Measurements from ENCODE around the gene LRRC27. TPM values are rescaled to one million over a fixed set of nuclear protein-coding genes. Genes with fewer than 3 reads are reported as not detected.

The LRRC27 gene
- total RNA-seq, 6 donors from 2014 or later: 7.4 to 110 (median 15.1) TPM

DNA sequence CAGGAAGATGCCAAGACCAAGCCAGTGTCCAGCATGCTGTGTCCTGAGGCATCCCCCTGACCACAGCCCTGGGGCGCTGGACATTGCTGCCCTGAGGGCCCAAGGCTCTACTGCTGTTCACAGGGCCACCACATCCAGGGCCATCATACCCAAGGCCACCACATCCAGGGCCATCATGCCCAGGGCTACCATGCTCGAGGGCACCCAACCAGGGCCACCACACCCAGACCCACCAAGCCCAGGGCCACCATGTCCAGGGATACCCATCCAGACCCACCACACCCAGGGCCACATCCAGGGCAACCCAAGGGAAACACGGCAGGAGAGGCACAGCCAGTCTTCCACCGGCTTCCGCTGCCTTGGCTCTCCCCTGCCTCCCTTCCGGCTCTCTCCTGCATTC, 41.4 kb upstream of the LRRC27 start:
- Histone ChIP-seq H3K36me3 (no peaks in the 10 kb centered on the region), H3K4me3 (no peak overlapping the region), H3K27me3 (no peaks in the 10 kb centered on the region), H3K9me3 (peaks cover 0 to 5% (median 0%) of the 10 kb centered on the region in 4 donors), H3K4me1 (peaks cover 0 to 7% (median 0%) of the 10 kb centered on the region in 4 donors), H3K27ac (no peak overlapping the region)
- peak in 1 of 2 donors; percentile 52 for DNase-seq
- ATAC-seq (ENCODE audit: low FRiP score in 2 of 2): peak in 1 of 2 donors; percentile 20
- TF ChIP-seq, protein P1, sequence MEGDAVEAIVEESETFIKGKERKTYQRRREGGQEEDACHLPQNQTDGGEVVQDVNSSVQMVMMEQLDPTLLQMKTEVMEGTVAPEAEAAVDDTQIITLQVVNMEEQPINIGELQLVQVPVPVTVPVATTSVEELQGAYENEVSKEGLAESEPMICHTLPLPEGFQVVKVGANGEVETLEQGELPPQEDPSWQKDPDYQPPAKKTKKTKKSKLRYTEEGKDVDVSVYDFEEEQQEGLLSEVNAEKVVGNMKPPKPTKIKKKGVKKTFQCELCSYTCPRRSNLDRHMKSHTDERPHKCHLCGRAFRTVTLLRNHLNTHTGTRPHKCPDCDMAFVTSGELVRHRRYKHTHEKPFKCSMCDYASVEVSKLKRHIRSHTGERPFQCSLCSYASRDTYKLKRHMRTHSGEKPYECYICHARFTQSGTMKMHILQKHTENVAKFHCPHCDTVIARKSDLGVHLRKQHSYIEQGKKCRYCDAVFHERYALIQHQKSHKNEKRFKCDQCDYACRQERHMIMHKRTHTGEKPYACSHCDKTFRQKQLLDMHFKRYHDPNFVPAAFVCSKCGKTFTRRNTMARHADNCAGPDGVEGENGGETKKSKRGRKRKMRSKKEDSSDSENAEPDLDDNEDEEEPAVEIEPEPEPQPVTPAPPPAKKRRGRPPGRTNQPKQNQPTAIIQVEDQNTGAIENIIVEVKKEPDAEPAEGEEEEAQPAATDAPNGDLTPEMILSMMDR (IDR thresholded peaks at IDR 0.05): no peak
- TF ChIP-seq POLR2AphosphoS5 (IDR thresholded peaks at IDR 0.05) (no peak), POLR2A (IDR thresholded peaks at IDR 0.05) (no peak), EP300 (IDR thresholded peaks at IDR 0.05) (no peak)
- 91 to 98% methylated on average over 4 to 5 of the region's 6 CpGs for WGBS, 2 donors

DNA sequence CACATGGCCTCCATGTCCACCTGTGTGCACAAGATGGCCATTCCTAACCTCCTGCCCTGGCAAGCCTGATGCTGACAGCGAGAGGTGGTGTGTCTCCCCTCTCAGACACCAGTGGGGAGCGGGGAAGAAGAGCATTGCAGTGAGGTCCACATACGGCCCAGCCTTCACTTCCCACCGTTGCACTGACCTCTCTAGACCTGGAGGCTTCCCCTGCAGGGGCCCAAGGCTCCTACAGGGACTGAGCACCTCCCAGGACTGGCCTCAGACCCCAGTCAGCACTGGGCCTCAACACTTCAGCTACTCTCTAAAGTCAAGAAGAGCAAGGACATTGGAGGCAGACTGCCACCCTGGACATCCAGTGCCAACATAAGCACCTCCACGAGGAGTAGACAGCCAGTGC, 40.2 kb upstream of the LRRC27 start:
- DNase-seq: peak in 1 of 2 donors; percentile 34
- no peak overlapping the region for H3K4me3 ChIP-seq
- 93% methylated on average over 5 of the region's 5 CpGs; no CpG with 5 or more reads in 1 of the 2 donors for WGBS, 2 donors
- no peak overlapping the region for H3K27ac ChIP-seq
- H3K36me3 ChIP-seq: no peaks in the 10 kb centered on the region
- peaks cover 0 to 7% (median 0%) of the 10 kb centered on the region in 4 donors for H3K4me1 ChIP-seq
- no peak for ATAC-seq (ENCODE audit: low FRiP score in 2 of 2)
- peaks cover 0 to 5% (median 0%) of the 10 kb centered on the region in 4 donors for H3K9me3 ChIP-seq
- H3K27me3 ChIP-seq: no peaks in the 10 kb centered on the region
- TF ChIP-seq POLR2A (IDR thresholded peaks at IDR 0.05): no peak
- TF ChIP-seq, protein P1 (IDR thresholded peaks at IDR 0.05): no peak
- TF ChIP-seq EP300 (IDR thresholded peaks at IDR 0.05): no peak
- no peak for TF ChIP-seq POLR2AphosphoS5 (IDR thresholded peaks at IDR 0.05)

DNA sequence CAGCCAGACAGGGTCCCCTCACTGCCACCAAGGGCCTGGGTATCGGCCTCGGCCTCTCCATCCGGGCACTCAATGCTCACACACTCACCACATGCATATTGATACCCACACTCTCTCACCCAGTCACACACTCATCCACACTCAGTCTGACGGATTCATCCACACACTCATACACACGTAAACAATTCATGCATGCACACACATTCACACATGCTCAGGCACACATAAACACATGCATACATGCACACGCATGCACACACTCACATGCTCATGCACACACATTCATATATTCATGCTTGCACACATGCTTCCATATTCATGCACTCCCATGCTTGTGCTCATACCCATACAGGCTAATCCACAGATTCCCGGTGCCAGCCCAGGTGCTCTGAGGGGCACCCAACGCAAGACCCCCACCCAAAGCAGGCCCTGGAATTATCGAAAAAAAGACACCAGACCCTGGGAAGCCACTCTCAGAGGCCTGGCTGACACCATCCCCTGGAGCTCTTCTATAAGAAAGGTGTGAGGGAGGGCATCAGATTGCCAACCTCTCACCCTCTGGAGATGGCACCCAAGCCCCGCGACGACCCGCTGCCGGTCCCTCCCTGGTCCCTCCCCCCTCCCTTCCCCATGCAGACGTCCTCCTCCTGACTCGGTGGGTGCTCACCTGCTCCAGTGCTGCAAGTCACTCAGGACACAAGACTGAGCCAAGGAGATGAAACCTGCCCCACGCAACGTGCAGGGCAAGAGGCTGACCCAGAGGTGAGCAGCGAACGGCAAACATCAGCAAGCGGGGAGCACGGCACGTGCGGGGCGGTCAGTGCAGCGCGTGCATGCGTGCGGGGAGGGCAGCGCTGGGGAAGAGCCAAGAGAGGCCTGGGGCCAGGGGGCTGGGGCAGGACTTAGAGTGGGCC, 39.4 kb upstream of the LRRC27 start:
- TF ChIP-seq POLR2AphosphoS5 (IDR thresholded peaks at IDR 0.05) (no peak), EP300 (IDR thresholded peaks at IDR 0.05) (no peak), POLR2A (IDR thresholded peaks at IDR 0.05) (no peak)
- TF ChIP-seq, protein P1 (IDR thresholded peaks at IDR 0.05): no peak
- no peaks in the 10 kb centered on the region for H3K27me3 ChIP-seq
- DNase-seq (peak in 1 of 2 donors; percentile 82), ATAC-seq (ENCODE audit: low FRiP score in 2 of 2) (peak in 1 of 2 donors; percentile 38)
- H3K27ac ChIP-seq: no peak overlapping the region
- H3K4me3 ChIP-seq: no peak overlapping the region
- 84 to 87% methylated on average over 14 to 30 of the region's 30 CpGs for WGBS, 2 donors
- H3K36me3 ChIP-seq: no peaks in the 10 kb centered on the region
- H3K4me1 ChIP-seq: peaks cover 0 to 7% (median 0%) of the 10 kb centered on the region in 4 donors
- H3K9me3 ChIP-seq: peaks cover 0 to 5% (median 0%) of the 10 kb centered on the region in 4 donors

DNA sequence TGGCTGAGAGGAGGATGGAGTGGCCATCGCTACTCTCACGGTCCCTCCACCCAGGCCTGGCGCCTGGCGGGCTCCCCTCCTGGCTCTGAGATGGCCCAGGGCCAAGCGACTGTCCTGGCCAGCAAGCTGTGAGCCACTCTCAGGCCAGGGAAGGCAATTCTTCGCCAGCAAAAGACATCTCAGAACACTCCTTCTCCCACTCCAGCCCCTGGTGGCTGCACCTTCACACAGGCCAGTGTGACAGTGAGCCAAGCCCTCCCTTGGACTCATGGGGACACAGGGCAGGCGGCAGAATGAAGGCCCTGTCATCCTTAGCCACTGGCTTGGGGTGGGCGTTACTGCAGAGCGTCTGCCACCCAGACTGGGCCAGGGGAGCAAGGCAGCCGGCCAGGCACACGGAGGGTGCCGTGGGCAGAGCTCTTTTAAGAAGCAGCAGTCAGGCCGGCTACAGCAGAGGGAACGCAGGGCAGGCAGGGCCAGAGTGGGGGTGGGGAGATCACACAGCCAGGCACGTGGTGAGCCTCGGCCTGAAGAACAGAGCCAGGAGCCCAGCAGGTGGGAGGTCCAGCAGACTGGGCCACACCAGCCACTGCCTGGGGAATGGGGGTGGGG, 38.7 kb upstream of the LRRC27 start:
- H3K27ac ChIP-seq: no peak overlapping the region
- no peak overlapping the region for H3K4me3 ChIP-seq
- no peak for TF ChIP-seq POLR2A (IDR thresholded peaks at IDR 0.05)
- TF ChIP-seq, protein P1 (IDR thresholded peaks at IDR 0.05): no peak
- TF ChIP-seq EP300 (IDR thresholded peaks at IDR 0.05): no peak
- no peak for TF ChIP-seq POLR2AphosphoS5 (IDR thresholded peaks at IDR 0.05)
- H3K27me3 ChIP-seq: no peaks in the 10 kb centered on the region
- no peaks in the 10 kb centered on the region for H3K36me3 ChIP-seq
- DNase-seq (peak in 1 of 2 donors; percentile 52), ATAC-seq (ENCODE audit: low FRiP score in 2 of 2) (peak in 1 of 2 donors; percentile 3)
- peaks cover 0 to 7% (median 2%) of the 10 kb centered on the region in 4 donors for H3K4me1 ChIP-seq
- H3K9me3 ChIP-seq: peaks cover 0 to 1% (median 0%) of the 10 kb centered on the region in 4 donors
- 56 to 70% methylated on average over 2 to 14 of the region's 16 CpGs for WGBS, 2 donors
